Stimulated activated CD4-positive, alpha-beta T cell treated with anti-CD3 and anti-CD28 coated beads, Interleukin-2, amount 100 ng/mL, for 48 hours (primary cell): ENCODE data around the gene OPN1SW.

ENCODE experiments used
- DNase-seq, 2 donors: peaks; one replicate each; pipeline ENCODE4 v3.0.0-alpha.2; 2020

The OPN1SW gene

GRCh38 chr7:128729494-128729893 is 46.1 kb downstream of the OPN1SW start:
- DNase-seq = no peak

GRCh38 chr7:128728598-128728997 is 47.0 kb downstream of the OPN1SW start:
- DNase-seq = no peak

DNA sequence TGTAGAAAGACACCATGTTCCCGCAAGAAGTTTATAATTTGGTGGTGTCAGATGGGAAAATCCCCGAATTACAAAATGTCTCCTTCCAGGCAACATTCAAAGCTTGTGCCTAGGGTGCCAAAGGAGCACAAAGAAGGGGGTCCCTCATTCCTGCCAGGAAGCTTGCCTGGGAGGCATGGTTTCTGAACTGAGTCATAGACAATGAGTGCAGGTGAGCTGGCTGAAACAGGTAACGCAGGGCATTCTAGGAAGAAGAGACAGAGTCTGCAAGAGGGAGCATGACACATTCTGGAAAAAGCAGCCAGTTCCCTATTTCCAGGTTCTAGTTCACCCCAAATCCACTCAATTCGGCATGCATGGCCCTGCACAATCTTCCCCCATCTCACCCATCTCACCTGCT is 48.4 kb downstream of the OPN1SW start:
- no peak for DNase-seq

GRCh38 chr7:128726737-128727072 is 48.9 kb downstream of the OPN1SW start:
- DNase-seq = no peak

DNA sequence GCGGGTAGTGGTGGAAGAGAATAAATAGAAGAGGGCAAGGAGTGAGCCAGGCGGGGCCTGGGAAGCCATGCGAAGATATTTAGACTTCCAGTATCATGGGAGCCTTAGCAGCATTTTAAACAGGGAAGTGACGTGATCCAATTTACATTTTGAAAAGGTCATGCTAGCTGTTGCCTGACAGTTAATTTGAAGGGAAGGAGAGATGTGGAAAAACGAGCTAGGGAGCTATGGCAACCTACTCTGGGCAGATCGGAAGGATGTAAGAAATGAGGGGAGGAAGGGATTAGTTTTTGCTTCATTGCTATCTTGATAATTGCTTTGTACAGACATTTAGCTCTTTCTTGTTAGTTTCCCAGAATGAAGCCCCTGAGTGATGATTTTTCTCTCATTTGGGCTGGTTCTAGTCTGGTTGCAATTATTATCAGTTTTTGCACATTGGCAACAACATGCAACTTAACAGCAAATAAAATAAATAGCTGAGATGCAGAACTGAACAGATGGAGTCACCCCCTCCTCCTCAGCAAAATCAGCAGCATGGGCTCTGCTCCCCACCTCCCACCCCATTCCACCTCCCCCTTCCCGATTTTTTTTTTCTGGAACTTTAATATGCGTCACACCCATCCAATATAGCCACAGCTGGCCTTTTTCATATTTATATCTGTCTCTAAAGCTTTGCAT is 49.4 kb downstream of the OPN1SW start:
- no peak for DNase-seq

GRCh38 chr7:128725531-128725930 is 50.1 kb downstream of the OPN1SW start:
- DNase-seq = no peak

DNA sequence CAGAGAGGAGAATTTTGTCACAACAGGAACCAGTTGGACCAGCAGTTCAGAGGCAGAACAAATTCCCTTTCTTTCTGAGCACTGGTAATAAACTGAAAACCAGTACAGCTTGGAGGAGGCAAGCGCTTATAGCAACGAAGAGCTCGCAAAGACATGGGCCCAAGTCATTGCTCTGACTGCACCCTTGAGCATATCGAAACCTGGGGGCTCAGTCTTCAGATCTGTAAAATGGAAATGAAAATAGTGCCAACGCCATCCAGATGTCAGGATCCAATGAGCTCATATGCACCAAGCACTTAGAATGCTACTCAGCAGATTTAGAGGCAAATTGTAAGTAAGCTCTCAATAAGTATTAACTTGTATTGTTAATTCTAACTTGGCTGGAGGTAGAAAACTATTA is 50.9 kb downstream of the OPN1SW start:
- DNase-seq = no peak
